SH-SY5Y (cell line): ENCODE results near the gene CNTN4.

Experiments used
- GATA2 ChIP-seq: IDR thresholded peaks from 2 replicates; pipeline ENCODE4 v1.6.1; 2011; ENCODE audit warnings: mild to moderate bottlenecking, low read depth, low read length
- GATA3 ChIP-seq: IDR thresholded peaks from 2 replicates; pipeline ENCODE4 v1.6.1; 2011; ENCODE audit warnings: low read depth, mild to moderate bottlenecking, low read length, moderate library complexity

The CNTN4 gene

GRCh38 chr3:2377281-2377680, 278.6 kb downstream of the CNTN4 start:
- TF ChIP-seq GATA3 (no peak), GATA2 (no peak)

- TF ChIP-seq GATA2 (no peak), GATA3 (no peak)
Measured at GRCh38 chr3:2390926-2391532, 292.4 kb downstream of the CNTN4 start.

- TF ChIP-seq GATA3 (no peak), GATA2 (no peak)
Measured at GRCh38 chr3:2391896-2392295, 293.2 kb downstream of the CNTN4 start.

GRCh38 chr3:2392981-2393380, 294.3 kb downstream of the CNTN4 start:
- TF ChIP-seq GATA2 (no peak), GATA3 (no peak)

- TF ChIP-seq GATA3: no peak
- TF ChIP-seq GATA2: no peak
Measured at GRCh38 chr3:2415083-2415482, 316.4 kb downstream of the CNTN4 start.

- no peak for TF ChIP-seq GATA2
- no peak for TF ChIP-seq GATA3
Measured at GRCh38 chr3:2420919-2421318, 322.3 kb downstream of the CNTN4 start.

GRCh38 chr3:2423143-2423542, 324.5 kb downstream of the CNTN4 start:
- TF ChIP-seq GATA3 (no peak), GATA2 (no peak)

- TF ChIP-seq GATA2 (no peak), GATA3 (no peak)
Measured at GRCh38 chr3:2441558-2441957, 342.9 kb downstream of the CNTN4 start.

- TF ChIP-seq GATA3 (no peak), GATA2 (no peak)
Measured at GRCh38 chr3:2446146-2446545, 347.5 kb downstream of the CNTN4 start.

- no peak for TF ChIP-seq GATA3
- no peak for TF ChIP-seq GATA2
Measured at GRCh38 chr3:2452249-2452648, 353.6 kb downstream of the CNTN4 start.

GRCh38 chr3:2454865-2455264, 356.2 kb downstream of the CNTN4 start:
- no peak for TF ChIP-seq GATA3
- TF ChIP-seq GATA2: no peak

GRCh38 chr3:2456788-2457187, 358.1 kb downstream of the CNTN4 start:
- no peak for TF ChIP-seq GATA3
- TF ChIP-seq GATA2: no peak

- TF ChIP-seq GATA3: no peak
- no peak for TF ChIP-seq GATA2
Measured at GRCh38 chr3:2458816-2459215, 360.1 kb downstream of the CNTN4 start.

- TF ChIP-seq GATA3: no peak
- no peak for TF ChIP-seq GATA2
Measured at GRCh38 chr3:2465842-2466241, 367.2 kb downstream of the CNTN4 start.

GRCh38 chr3:2468816-2469215, 370.1 kb downstream of the CNTN4 start:
- TF ChIP-seq GATA3 (no peak), GATA2 (no peak)

GRCh38 chr3:2476996-2477395, 378.3 kb downstream of the CNTN4 start:
- TF ChIP-seq GATA2 (no peak), GATA3 (no peak)

GRCh38 chr3:2477620-2478019, 379.0 kb downstream of the CNTN4 start:
- no peak for TF ChIP-seq GATA3
